ENCODE measurements around the gene OCEL1.

DNA sequence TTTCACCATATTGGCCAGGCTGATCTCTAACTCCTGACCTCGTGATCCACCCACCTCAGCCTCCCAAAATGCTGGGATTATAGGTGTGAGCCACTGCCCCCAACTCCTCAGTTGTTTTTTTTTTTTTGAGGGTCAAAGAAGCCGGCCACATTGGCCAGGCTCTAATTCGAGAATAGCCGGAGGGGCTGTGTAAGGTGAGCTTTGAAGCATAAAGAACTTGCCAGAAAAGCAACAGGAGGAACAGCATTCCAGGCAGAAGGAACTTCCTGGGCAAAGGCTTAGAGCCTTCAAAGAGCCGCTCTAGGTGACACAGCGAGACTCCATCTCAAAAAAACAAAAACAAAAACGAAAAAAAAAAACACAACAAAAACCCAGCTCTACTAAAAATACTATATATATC, 40.0 kb downstream of the OCEL1 start:
- TF ChIP-seq POLR2A (IDR thresholded peaks at IDR 0.05; ENCODE audit: low read length) (no peak), GATA1 (IDR thresholded peaks at IDR 0.05; ENCODE audit: low read depth, low read length) (no peak)
